OCI-LY3 (cell line): Measurements from ENCODE around the gene KCNJ12.
"Not testable (repeated sequence)": the region's sequence is repeated elsewhere in the genome, so short reads cannot be mapped to it uniquely, and the experiment has no call there.

Source experiments
- CTCF ChIP-seq: fragments of 200-600, 300-600 bp; sonication (generic); IDR thresholded peaks from 2 replicates; pipeline ENCODE4 v1.5.1; 2014; ENCODE audit warnings: antibody characterized with exemption, low read length, low read depth
- EZH2phosphoT487 ChIP-seq: fragments of 200-600 bp; shearing (Covaris generic); IDR thresholded peaks from 2 replicates; pipeline ENCODE4 v1.6.1; 2018; ENCODE audit warnings: antibody characterized with exemption, mixed run types, low read depth

- TF ChIP-seq CTCF, EZH2phosphoT487: not testable (repeated sequence)
Measured at GRCh38 chr17:21424697-21425096, 48.5 kb downstream of the KCNJ12 start.
